Prostate gland (tissue), 2 donors: Measurements from ENCODE around the gene DOCK2.

Experiments used
- POLR2A ChIP-seq: fragments of 450-650 bp; IDR thresholded peaks from one replicate; pipeline ENCODE4 v1.6.1; 2016; ENCODE audit warnings: antibody characterized with exemption, mild to moderate bottlenecking
- TF ChIP-seq, protein P1 (sequence below), 4 experiments: fragments of 200-600 bp in 2 of 4; fragments of 450-650 bp in 2 of 4; sonication (generic) in 2 of 4; IDR thresholded peaks; 1 replicate in 3 of 4; 2 replicates in 1 of 4; pipeline ENCODE4 v1.5.1; 2016 to 2019; ENCODE audit warnings: antibody characterized with exemption in 4 of 4, mild to moderate bottlenecking in 2 of 4, moderate library complexity in 2 of 4

DNA sequence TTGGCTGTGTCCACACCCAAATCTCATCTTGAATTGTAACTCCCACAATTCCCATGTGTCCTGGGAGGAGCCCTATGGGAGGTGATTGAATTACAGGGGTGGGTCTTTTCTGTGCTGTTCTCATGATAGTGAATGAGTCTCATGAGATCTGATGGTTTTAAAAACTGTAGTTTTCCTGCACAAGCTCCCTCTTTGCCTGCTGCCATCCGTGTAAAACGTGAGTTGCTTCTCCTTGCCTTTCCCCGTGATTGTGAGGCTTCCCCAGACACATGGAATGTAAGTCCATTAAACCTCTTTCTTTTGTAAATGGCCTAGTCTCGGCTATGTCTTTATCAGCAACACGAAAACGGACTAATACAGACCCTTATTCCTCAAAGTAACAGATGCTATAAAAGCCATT lies 94.1 kb downstream of the DOCK2 start:
- TF ChIP-seq POLR2A, result no peak
- TF ChIP-seq, protein P1, sequence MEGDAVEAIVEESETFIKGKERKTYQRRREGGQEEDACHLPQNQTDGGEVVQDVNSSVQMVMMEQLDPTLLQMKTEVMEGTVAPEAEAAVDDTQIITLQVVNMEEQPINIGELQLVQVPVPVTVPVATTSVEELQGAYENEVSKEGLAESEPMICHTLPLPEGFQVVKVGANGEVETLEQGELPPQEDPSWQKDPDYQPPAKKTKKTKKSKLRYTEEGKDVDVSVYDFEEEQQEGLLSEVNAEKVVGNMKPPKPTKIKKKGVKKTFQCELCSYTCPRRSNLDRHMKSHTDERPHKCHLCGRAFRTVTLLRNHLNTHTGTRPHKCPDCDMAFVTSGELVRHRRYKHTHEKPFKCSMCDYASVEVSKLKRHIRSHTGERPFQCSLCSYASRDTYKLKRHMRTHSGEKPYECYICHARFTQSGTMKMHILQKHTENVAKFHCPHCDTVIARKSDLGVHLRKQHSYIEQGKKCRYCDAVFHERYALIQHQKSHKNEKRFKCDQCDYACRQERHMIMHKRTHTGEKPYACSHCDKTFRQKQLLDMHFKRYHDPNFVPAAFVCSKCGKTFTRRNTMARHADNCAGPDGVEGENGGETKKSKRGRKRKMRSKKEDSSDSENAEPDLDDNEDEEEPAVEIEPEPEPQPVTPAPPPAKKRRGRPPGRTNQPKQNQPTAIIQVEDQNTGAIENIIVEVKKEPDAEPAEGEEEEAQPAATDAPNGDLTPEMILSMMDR (IDR thresholded peaks at IDR 0.05), result no peak
